ENCODE results near the gene LRRC75A. TPM values are rescaled to one million over a fixed set of nuclear protein-coding genes. Genes with fewer than 3 reads are reported as not detected.

The LRRC75A gene
- polyA plus RNA-seq, 3 donors: 1.0 to 2.4 (median 1.4) TPM

DNA sequence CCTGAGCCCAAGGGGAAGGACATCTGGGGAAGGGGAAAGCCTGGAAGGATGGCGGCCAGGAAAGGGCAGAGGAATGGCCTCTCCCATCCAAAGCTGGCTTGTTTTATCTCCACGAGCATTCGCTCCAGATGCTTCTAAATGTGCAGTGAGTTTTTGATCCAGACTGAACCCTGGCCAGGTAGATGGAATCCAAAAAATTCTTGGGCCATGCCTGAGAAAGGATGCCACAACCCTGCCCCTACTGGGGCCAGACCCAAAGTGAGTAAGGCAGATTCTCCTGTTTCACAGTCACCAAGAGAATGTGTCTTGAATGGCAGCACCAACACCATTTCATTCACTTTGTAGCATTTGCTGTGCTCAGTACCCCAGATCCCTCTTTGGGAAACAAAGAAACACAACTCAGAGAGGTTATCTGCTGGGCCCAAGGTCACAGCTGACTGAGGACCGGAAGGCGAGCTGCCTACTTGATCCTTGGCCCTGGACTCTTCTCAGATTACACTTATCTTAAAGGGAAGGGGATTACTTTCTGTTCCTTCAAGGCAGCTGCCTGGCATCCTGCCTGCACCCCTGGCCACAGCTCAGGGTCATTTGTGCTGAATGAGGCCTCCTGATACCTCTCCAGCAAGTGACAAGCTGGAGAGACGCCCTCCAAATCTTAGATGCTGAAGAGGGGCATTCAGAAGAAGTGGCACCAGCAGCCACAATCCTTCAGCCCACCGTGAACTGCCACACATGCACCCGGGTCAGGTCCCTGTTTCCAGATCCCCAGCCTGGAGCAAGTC lies 3.6 kb downstream of the LRRC75A start:
- TF ChIP-seq, protein P1, sequence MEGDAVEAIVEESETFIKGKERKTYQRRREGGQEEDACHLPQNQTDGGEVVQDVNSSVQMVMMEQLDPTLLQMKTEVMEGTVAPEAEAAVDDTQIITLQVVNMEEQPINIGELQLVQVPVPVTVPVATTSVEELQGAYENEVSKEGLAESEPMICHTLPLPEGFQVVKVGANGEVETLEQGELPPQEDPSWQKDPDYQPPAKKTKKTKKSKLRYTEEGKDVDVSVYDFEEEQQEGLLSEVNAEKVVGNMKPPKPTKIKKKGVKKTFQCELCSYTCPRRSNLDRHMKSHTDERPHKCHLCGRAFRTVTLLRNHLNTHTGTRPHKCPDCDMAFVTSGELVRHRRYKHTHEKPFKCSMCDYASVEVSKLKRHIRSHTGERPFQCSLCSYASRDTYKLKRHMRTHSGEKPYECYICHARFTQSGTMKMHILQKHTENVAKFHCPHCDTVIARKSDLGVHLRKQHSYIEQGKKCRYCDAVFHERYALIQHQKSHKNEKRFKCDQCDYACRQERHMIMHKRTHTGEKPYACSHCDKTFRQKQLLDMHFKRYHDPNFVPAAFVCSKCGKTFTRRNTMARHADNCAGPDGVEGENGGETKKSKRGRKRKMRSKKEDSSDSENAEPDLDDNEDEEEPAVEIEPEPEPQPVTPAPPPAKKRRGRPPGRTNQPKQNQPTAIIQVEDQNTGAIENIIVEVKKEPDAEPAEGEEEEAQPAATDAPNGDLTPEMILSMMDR (IDR thresholded peaks at IDR 0.05): no peak
- Histone ChIP-seq H3K9me3 (replicated peaks in 1 of 2; ENCODE audit: control insufficient read depth in 1 of 2, insufficient read depth in 1 of 2, low read length in 2 of 2) (no peaks in the 10 kb centered on the region), H3K4me2 (replicated peaks; ENCODE audit: extremely low read depth, low read length, poor library complexity, severe bottlenecking) (no peak overlapping the region), H3K79me2 (ENCODE audit: insufficient read depth, low read length) (no peaks in the 10 kb centered on the region), H3K27me3 (ENCODE audit: control insufficient read depth in 2 of 2, insufficient read depth in 2 of 2, low read length in 2 of 2) (peaks cover 6 to 27% of the 10 kb centered on the region in 2 donors), H2AFZ (ENCODE audit: insufficient read depth, low read depth, low read length, poor library complexity, severe bottlenecking) (no peak overlapping the region), H3K4me1 (ENCODE audit: control insufficient read depth in 1 of 2, insufficient read depth in 2 of 2, low read length in 2 of 2) (peaks cover 12 to 18% of the 10 kb centered on the region in 2 donors), H3K4me3 (replicated peaks in 1 of 3; ENCODE audit: low read depth in 2 of 3, low read length in 3 of 3) (no peak overlapping the region), H3K27ac (ENCODE audit: low read depth in 1 of 2, low read length in 2 of 2) (no peak overlapping the region), H3K9ac (ENCODE audit: insufficient read depth, low read length, poor library complexity, severe bottlenecking) (no peak overlapping the region), H4K20me1 (ENCODE audit: insufficient read depth, low read length) (no peaks in the 10 kb centered on the region), H3K36me3 (replicated peaks in 1 of 2; ENCODE audit: control insufficient read depth in 1 of 2, insufficient read depth in 2 of 2, low read length in 2 of 2) (no peaks in the 10 kb centered on the region)
- WGBS (ENCODE audit: insufficient coverage): 97% methylated on average over 8 of the region's 8 CpGs
- intact Hi-C loops (cut with micrococcal nuclease): no loop called here
- no peak for DNase-seq
- H3K9me3 Mint-ChIP-seq: peaks cover 0 to 6% (median 0%) of the 10 kb centered on the region in 7 donors
- no peak overlapping the region for H3K4me3 Mint-ChIP-seq
- H3K4me1 Mint-ChIP-seq: peaks cover 20% of the 10 kb centered on the region
- peaks cover 32 to 50% (median 39%) of the 10 kb centered on the region in 3 donors for H3K27me3 Mint-ChIP-seq (ENCODE audit: low read depth in 3 of 3)
- peak overlapping the region in 2 of 7 donors; percentile 17 to 23 for H3K27ac Mint-ChIP-seq
- H3K36me3 Mint-ChIP-seq: peaks cover 0 to 3% of the 10 kb centered on the region in 2 donors

GRCh38 chr17:16486373-16487250 lies 5.4 kb downstream of the LRRC75A start:
- DNase-seq: no peak
- H3K4me3 Mint-ChIP-seq: peak overlapping the region in 1 of 2 donors; percentile 77
- no peak overlapping the region for H2AFZ ChIP-seq (ENCODE audit: insufficient read depth, low read depth, low read length, poor library complexity, severe bottlenecking)

More at GRCh38 chr17:16486373-16487250, 5.4 kb downstream of the LRRC75A start:
- Mint-ChIP-seq H3K9me3 (peaks cover 0 to 2% (median 0%) of the 10 kb centered on the region in 7 donors), H3K36me3 (peaks cover 0 to 1% of the 10 kb centered on the region in 2 donors), H3K27ac (peak overlapping the region in 1 of 7 donors; percentile 66), H3K27me3 (ENCODE audit: low read depth in 3 of 3) (peaks cover 22 to 39% (median 28%) of the 10 kb centered on the region in 3 donors), H3K4me1 (peaks cover 14% of the 10 kb centered on the region)
- no peaks in the 10 kb centered on the region for H4K20me1 ChIP-seq (ENCODE audit: insufficient read depth, low read length)
- no peak overlapping the region for H3K27ac ChIP-seq (ENCODE audit: low read depth in 1 of 2, low read length in 2 of 2)
- intact Hi-C loops (cut with micrococcal nuclease): no loop called here
- H3K4me2 ChIP-seq (replicated peaks; ENCODE audit: extremely low read depth, low read length, poor library complexity, severe bottlenecking): no peak overlapping the region
- H3K4me3 ChIP-seq (replicated peaks in 1 of 3; ENCODE audit: low read depth in 2 of 3, low read length in 3 of 3): no peak overlapping the region
- H3K36me3 ChIP-seq (replicated peaks in 1 of 2; ENCODE audit: control insufficient read depth in 1 of 2, insufficient read depth in 2 of 2, low read length in 2 of 2): no peaks in the 10 kb centered on the region
- H3K9ac ChIP-seq (ENCODE audit: insufficient read depth, low read length, poor library complexity, severe bottlenecking): no peak overlapping the region
- 35% methylated on average over 14 of the region's 24 CpGs for WGBS (ENCODE audit: insufficient coverage)
- no peaks in the 10 kb centered on the region for H3K79me2 ChIP-seq (ENCODE audit: insufficient read depth, low read length)
- peaks cover 8 to 10% of the 10 kb centered on the region in 2 donors for H3K4me1 ChIP-seq (ENCODE audit: control insufficient read depth in 1 of 2, insufficient read depth in 2 of 2, low read length in 2 of 2)
- TF ChIP-seq, protein P1 (IDR thresholded peaks at IDR 0.05): no peak
- H3K27me3 ChIP-seq (ENCODE audit: control insufficient read depth in 2 of 2, insufficient read depth in 2 of 2, low read length in 2 of 2): peaks cover 6 to 16% of the 10 kb centered on the region in 2 donors
- H3K9me3 ChIP-seq (replicated peaks in 1 of 2; ENCODE audit: control insufficient read depth in 1 of 2, insufficient read depth in 1 of 2, low read length in 2 of 2): no peaks in the 10 kb centered on the region
